ENCODE measurements around the gene DDX51. TPM values are rescaled to one million over a fixed set of nuclear protein-coding genes. Genes with fewer than 3 reads are reported as not detected.

The DDX51 gene
- polyA plus RNA-seq (2011; rRNA removed) = 5.3 and 8.2 TPM in 2 replicates
- polyA minus RNA-seq (2011; rRNA and poly(A)+ RNA removed) = 4.7 and 6.9 TPM in 2 replicates

GRCh38 chr12:132144115-132144809 lies at the start of gene DDX51, which contains the start of gene NOC4L:
DDX51 (minus strand) TSS chr12:132144319; CDS start chr12:132144296, 23 bp downstream.
NOC4L (plus strand) TSS chr12:132144457; CDS start chr12:132144489, 32 bp downstream.
- Histone ChIP-seq H3K4me3 (ENCODE audit: low read depth, low read length) (peak within 1 kb of the TSS; percentile 97), H3K36me3 (ENCODE audit: control insufficient read depth, insufficient read depth, low read length) (peaks cover 27% of the 10 kb centered on the region), H3K27me3 (ENCODE audit: control insufficient read depth, insufficient read depth, low read length) (no peaks in the 10 kb centered on the region)
- ChIA-PET CTCF (interaction anchor here (1.1 to 3.2 kb wide), 2 partner anchors 9 to 471 kb away, joined by 5 to 9 read pairs; no protein-coding TSS in a partner anchor), POLR2A (no interaction called here)
- no peak for TF ChIP-seq CTCF (IDR thresholded peaks at IDR 0.05; ENCODE audit: insufficient read depth, low read depth, low read length)
- peak; percentile 46 for DNase-seq (ENCODE audit: low read depth)

- CTCF ChIA-PET = no interaction called here
- DNase-seq (ENCODE audit: low read depth) = no peak
- POLR2A ChIA-PET = no interaction called here
- no peak for TF ChIP-seq CTCF (IDR thresholded peaks at IDR 0.05; ENCODE audit: insufficient read depth, low read depth, low read length)
- H3K4me3 ChIP-seq (ENCODE audit: low read depth, low read length) = no peak overlapping the region
- H3K27me3 ChIP-seq (ENCODE audit: control insufficient read depth, insufficient read depth, low read length) = peaks cover 2% of the 10 kb centered on the region
- H3K36me3 ChIP-seq (ENCODE audit: control insufficient read depth, insufficient read depth, low read length) = no peaks in the 10 kb centered on the region
Measured at GRCh38 chr12:132191715-132192553, 47.8 kb upstream of the DDX51 start.

GRCh38 chr12:132190834-132191500 lies 46.8 kb upstream of the DDX51 start:
- CTCF ChIA-PET = no interaction called here
- no peak for DNase-seq (ENCODE audit: low read depth)
- POLR2A ChIA-PET = no interaction called here
- no peak overlapping the region for H3K4me3 ChIP-seq (ENCODE audit: low read depth, low read length)
- no peaks in the 10 kb centered on the region for H3K36me3 ChIP-seq (ENCODE audit: control insufficient read depth, insufficient read depth, low read length)
- H3K27me3 ChIP-seq (ENCODE audit: control insufficient read depth, insufficient read depth, low read length) = peaks cover 2% of the 10 kb centered on the region
- no peak for TF ChIP-seq CTCF (IDR thresholded peaks at IDR 0.05; ENCODE audit: insufficient read depth, low read depth, low read length)

- H3K4me3 ChIP-seq (ENCODE audit: low read depth, low read length) = peak overlapping the region; percentile 58
- POLR2A ChIA-PET = no interaction called here
- TF ChIP-seq CTCF (IDR thresholded peaks at IDR 0.05; ENCODE audit: insufficient read depth, low read depth, low read length) = no peak
- no peak for DNase-seq (ENCODE audit: low read depth)
- peaks cover 1% of the 10 kb centered on the region; the same call in 1 of the 2 replicates for H3K27me3 ChIP-seq (ENCODE audit: control insufficient read depth, insufficient read depth, low read length)
- CTCF ChIA-PET = no interaction called here
- no peaks in the 10 kb centered on the region for H3K36me3 ChIP-seq (ENCODE audit: control insufficient read depth, insufficient read depth, low read length)
Measured at GRCh38 chr12:132190012-132190755, 46.1 kb upstream of the DDX51 start.
